Measurements from ENCODE around the gene FARS2.

FARS2 gene

DNA sequence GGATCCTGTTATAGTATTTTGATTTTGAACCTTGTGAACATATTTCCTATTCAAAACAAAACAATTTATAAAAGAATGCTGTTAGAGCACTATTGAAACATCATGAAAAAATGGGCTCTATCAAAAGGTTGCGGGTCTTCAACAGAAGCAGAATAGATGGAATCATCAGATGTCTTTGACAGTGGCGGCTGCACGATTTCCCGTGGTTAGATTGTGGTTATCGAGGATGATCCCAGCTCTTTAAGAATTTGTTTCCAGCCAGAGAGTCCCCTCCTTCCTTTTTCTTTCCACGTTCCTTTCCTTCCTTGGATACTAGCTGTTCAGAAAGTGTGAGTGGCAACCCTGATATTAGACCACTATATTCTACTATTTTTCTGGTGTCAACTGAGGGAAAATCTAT is 163.4 kb downstream of the FARS2 start:
- Histone ChIP-seq H3K4me2 (no peak overlapping the region), H3K4me3 (no peak overlapping the region), H3K27me3 (no peaks in the 10 kb centered on the region), H3K9ac (no peak overlapping the region), H3K9me3 (peaks cover 15% of the 10 kb centered on the region), H3K4me1 (peaks cover 20% of the 10 kb centered on the region), H3K36me3 (peaks cover 13% of the 10 kb centered on the region), H4K20me1 (no peaks in the 10 kb centered on the region), H3K27ac (no peak overlapping the region)
- TF ChIP-seq Cebpa-rat (IDR thresholded peaks at IDR 0.05): no peak

DNA sequence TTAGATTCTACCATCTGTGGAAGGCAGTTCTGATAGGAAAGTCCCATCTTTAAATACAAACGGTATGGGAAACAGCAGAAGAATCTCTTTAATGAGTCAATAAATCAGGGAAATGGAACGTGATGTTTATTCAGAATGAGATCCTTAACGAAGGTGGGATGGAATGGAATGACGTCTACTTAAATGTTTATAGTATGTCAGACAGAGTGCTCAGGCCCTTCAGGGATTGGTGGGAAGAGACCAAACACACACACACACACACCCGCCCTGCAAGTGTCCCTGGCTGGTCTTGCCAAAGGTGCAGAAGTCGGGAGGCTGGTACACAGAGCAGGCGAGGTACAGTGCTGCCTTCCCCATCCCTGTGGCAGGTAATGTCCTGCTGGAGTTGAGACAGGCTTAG is 164.0 kb downstream of the FARS2 start:
- no peak for TF ChIP-seq Cebpa-rat (IDR thresholded peaks at IDR 0.05)
- H3K9ac ChIP-seq: no peak overlapping the region
- no peak overlapping the region for H3K4me2 ChIP-seq
- peaks cover 20% of the 10 kb centered on the region for H3K4me1 ChIP-seq
- no peaks in the 10 kb centered on the region for H4K20me1 ChIP-seq
- H3K9me3 ChIP-seq: peaks cover 10% of the 10 kb centered on the region
- no peak overlapping the region for H3K27ac ChIP-seq
- H3K4me3 ChIP-seq: no peak overlapping the region
- peaks cover 9% of the 10 kb centered on the region for H3K36me3 ChIP-seq
- no peaks in the 10 kb centered on the region for H3K27me3 ChIP-seq

DNA sequence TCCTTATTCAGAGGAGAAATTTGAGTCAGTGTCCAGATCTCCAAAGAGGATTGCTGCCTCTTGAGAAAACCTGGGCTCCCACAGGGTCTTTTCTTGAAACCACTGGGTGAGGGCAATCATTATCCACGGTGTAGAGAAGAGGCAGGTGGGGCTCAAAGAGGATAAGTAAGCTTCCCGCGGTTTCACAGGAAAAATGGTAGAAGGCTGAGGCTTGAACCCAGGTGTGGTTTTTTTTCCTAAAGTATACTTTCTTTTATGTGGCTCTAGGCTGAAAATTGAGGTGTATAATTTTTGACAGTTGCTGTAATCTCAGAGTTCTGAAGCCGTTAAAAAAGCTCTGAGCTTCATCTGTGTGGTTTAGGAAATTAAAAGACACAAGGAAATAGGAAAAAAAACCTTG is 164.5 kb downstream of the FARS2 start:
- Histone ChIP-seq H3K27me3 (no peaks in the 10 kb centered on the region), H3K9me3 (peaks cover 5% of the 10 kb centered on the region), H3K4me1 (peaks cover 20% of the 10 kb centered on the region), H3K27ac (no peak overlapping the region), H3K4me3 (no peak overlapping the region), H3K9ac (no peak overlapping the region), H3K4me2 (no peak overlapping the region), H4K20me1 (no peaks in the 10 kb centered on the region), H3K36me3 (peaks cover 4% of the 10 kb centered on the region)
- no peak for TF ChIP-seq Cebpa-rat (IDR thresholded peaks at IDR 0.05)

DNA sequence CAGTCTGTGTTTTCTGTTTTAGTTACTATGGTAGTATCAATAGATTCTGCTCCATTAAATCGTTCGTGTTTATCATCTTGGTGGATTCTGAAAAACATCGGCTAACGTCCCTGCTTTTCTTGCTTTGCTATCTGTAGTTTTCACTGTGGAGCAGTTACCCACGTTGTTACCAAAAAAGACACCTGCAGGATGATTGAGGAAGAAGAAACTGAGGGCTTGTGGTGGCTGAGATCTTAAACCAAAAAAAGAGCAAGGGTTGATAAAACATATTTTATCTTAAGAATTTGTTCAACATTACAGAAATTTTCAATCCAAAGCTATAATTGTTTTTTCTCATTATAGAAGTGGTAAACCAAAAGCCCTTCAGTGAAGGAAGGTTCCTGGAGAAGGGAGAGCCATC is 166.3 kb downstream of the FARS2 start:
- Histone ChIP-seq H3K27me3 (no peaks in the 10 kb centered on the region), H3K27ac (no peak overlapping the region), H4K20me1 (no peaks in the 10 kb centered on the region), H3K36me3 (peaks cover 7% of the 10 kb centered on the region), H3K9me3 (no peaks in the 10 kb centered on the region), H3K9ac (no peak overlapping the region), H3K4me3 (no peak overlapping the region), H3K4me1 (peaks cover 15% of the 10 kb centered on the region), H3K4me2 (peak overlapping the region; percentile 20; the same call in 1 of the 2 replicates)
- no peak for TF ChIP-seq Cebpa-rat (IDR thresholded peaks at IDR 0.05)

DNA sequence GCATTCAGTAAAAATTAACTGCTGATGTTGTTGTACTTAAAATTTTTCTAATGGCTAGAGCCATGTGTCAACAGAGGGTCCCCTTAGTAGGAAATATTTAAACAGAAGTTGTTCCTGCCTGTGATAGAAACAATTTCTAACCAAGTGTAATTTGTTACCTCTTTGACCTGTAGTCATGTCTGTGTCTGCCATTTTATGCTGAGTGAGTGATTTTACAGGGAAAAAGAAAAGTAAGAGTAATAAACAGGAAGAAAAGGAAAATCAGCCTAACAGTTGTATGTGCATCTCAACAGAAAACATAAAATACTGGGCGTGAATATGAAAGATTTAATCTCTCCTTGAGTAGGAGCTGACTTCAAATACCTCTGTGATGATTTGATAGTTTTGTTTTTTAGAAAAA is 172.0 kb downstream of the FARS2 start:
- peaks cover 12% of the 10 kb centered on the region for H3K36me3 ChIP-seq
- H3K4me3 ChIP-seq: no peak overlapping the region
- no peaks in the 10 kb centered on the region for H4K20me1 ChIP-seq
- H3K4me1 ChIP-seq: no peaks in the 10 kb centered on the region
- no peak overlapping the region for H3K4me2 ChIP-seq
- no peaks in the 10 kb centered on the region; the same call in 1 of the 2 replicates for H3K9me3 ChIP-seq
- H3K27me3 ChIP-seq: no peaks in the 10 kb centered on the region
- no peak overlapping the region for H3K27ac ChIP-seq
- no peak for TF ChIP-seq Cebpa-rat (IDR thresholded peaks at IDR 0.05)
- no peak overlapping the region for H3K9ac ChIP-seq

DNA sequence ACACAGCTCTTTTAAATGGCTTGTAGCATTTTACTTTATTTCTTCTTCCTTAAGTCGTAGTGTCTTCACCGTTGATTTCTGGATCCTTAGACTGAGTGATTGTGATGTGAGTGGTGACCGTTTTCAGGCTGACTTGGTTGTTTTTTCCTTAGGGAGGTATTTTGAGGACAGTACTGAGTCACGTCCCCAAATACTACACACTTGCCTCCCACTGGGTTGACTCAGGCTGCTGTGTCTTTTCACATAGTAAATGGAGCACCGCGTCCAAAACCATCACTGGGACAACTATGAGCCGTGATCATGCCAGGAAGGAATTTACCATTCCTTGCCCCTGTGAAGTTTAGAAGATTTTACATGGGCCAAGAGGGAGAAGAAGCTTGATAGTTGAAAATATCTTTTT is 174.1 kb downstream of the FARS2 start:
- Histone ChIP-seq H4K20me1 (no peaks in the 10 kb centered on the region), H3K27ac (no peak overlapping the region), H3K4me1 (no peaks in the 10 kb centered on the region), H3K36me3 (peaks cover 12% of the 10 kb centered on the region), H3K27me3 (no peaks in the 10 kb centered on the region), H3K4me2 (no peak overlapping the region), H3K9me3 (no peaks in the 10 kb centered on the region; the same call in 1 of the 2 replicates), H3K9ac (no peak overlapping the region), H3K4me3 (no peak overlapping the region)
- no peak for TF ChIP-seq Cebpa-rat (IDR thresholded peaks at IDR 0.05)

DNA sequence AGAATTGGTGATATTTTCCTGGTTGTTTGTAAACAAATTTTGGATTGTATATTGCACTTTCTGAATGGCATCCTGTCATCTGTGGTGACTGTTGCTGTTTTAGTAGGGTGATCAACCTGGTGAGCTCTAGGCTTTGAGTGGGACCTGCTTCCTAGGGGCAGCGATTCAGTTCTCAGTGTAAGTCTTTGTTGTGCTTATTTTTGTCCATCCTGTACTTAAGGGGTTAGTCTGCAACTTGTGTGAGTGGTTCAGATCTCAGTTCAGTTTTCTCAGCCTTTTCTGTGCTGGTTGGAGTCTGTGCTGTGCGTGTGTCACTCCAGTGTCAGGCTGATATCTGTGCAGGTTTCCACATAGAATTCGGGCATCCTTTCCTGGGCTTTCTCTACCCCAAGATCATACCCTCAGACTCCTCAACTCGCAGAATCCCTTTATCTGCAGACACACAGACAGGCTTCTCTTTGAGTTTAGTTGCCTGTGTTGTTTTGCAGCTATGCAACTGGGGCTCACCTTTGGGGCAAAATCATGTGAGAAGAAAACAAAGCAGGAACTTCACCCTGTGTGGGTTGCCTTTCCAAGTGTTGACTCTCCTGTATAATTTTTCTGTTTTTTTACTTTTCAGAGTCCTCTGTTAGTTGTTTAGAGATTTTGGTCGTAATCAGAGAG is 177.7 kb downstream of the FARS2 start:
- H3K27me3 ChIP-seq: no peaks in the 10 kb centered on the region
- no peaks in the 10 kb centered on the region for H4K20me1 ChIP-seq
- no peaks in the 10 kb centered on the region for H3K36me3 ChIP-seq
- no peak overlapping the region for H3K4me3 ChIP-seq
- no peaks in the 10 kb centered on the region for H3K4me1 ChIP-seq
- H3K9me3 ChIP-seq: no peaks in the 10 kb centered on the region; the same call in 1 of the 2 replicates
- H3K27ac ChIP-seq: no peak overlapping the region
- TF ChIP-seq Cebpa-rat (IDR thresholded peaks at IDR 0.05): no peak
- no peak overlapping the region for H3K4me2 ChIP-seq
- no peak overlapping the region for H3K9ac ChIP-seq

DNA sequence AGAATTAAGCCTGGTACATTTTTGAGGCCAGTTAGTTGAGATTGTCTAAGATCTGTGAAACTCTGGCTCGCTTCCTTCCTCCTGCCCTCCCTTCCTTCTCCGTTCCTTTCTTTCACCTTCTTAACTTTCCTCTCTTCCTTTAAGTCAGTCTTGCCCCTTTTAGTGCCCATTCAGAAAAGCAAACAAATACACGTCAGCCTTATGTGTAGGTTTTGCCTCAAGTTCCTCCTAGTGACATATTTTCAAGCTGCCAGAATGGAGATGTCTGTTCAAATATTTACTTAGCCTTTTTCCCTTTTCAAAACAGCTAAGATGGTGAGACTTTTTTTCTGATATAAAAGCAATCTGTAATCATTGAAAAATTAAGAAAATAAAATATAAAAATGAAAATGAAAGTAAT is 178.4 kb downstream of the FARS2 start:
- Histone ChIP-seq H3K9me3 (no peaks in the 10 kb centered on the region; the same call in 1 of the 2 replicates), H4K20me1 (no peaks in the 10 kb centered on the region), H3K4me1 (no peaks in the 10 kb centered on the region), H3K36me3 (no peaks in the 10 kb centered on the region), H3K9ac (no peak overlapping the region), H3K27ac (no peak overlapping the region), H3K27me3 (no peaks in the 10 kb centered on the region), H3K4me2 (no peak overlapping the region), H3K4me3 (no peak overlapping the region)
- TF ChIP-seq Cebpa-rat (IDR thresholded peaks at IDR 0.05): no peak

DNA sequence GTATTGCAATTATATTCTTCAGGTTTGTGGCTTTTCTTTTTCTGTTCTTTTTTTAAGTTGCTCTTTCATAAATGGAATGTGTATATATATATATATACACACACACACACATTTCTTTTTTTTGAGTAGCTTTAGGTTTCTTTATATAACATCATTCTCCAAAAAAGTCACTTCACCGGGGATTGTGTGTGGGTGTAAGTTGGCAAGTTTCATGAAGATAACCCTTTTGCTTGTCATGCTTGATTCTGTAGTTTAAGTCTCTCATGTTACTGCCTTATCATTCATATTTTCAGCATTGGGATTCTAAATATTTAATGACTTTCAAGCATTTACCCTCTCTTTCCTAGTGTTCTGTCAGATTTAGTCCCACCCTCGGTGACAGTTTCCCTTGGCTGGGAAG is 181.0 kb downstream of the FARS2 start:
- no peak for TF ChIP-seq Cebpa-rat (IDR thresholded peaks at IDR 0.05)
- Histone ChIP-seq H3K9me3 (no peaks in the 10 kb centered on the region; the same call in 1 of the 2 replicates), H3K4me2 (no peak overlapping the region), H3K9ac (no peak overlapping the region), H3K36me3 (no peaks in the 10 kb centered on the region), H3K27me3 (no peaks in the 10 kb centered on the region), H3K4me1 (no peaks in the 10 kb centered on the region), H3K27ac (no peak overlapping the region), H3K4me3 (no peak overlapping the region), H4K20me1 (no peaks in the 10 kb centered on the region)

DNA sequence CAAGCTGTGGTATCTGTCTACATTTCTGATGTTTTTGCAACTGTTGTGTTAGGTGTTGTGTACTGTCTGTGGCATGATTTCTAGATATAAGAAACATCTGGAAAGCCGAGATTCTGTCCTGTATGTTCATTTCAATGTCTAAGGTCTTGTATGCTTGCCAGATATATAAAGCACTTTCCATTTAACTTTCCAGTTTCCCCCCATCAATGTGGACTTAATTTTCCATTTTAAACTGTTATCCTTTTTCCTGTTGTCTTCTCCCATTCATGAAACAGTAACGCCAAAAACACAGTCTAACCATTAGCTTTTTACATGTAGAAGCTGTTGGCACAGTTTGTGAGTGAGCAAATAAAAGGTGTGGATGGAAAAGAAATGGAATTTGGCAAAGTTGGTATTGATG is 181.6 kb downstream of the FARS2 start:
- TF ChIP-seq Cebpa-rat (IDR thresholded peaks at IDR 0.05): no peak
- no peak overlapping the region for H3K4me3 ChIP-seq
- H3K27ac ChIP-seq: no peak overlapping the region
- no peaks in the 10 kb centered on the region for H3K4me1 ChIP-seq
- H3K9ac ChIP-seq: no peak overlapping the region
- no peak overlapping the region for H3K4me2 ChIP-seq
- no peaks in the 10 kb centered on the region for H3K36me3 ChIP-seq
- no peaks in the 10 kb centered on the region for H4K20me1 ChIP-seq
- H3K27me3 ChIP-seq: no peaks in the 10 kb centered on the region
- H3K9me3 ChIP-seq: no peaks in the 10 kb centered on the region

DNA sequence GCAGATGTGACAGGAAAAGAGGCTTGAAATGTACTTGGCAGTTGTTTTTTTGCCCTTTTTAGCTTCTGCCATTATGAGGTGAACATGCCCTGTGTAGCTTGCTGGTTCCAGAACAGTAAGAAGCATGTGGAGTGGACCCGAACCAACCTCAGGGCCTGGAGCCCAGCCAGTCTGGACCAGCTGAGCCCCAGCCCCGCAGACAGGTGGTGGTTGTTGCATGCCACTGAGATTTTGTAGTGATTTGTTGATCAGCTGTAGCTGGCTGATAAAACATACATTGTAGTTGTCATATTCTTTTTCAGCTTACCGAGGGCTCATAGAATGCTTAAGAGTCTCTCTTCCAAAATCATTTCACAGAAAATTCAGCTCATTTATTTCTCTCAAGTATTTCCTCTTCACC is 182.2 kb downstream of the FARS2 start:
- no peak overlapping the region for H3K9ac ChIP-seq
- H3K27me3 ChIP-seq: no peaks in the 10 kb centered on the region
- H3K9me3 ChIP-seq: no peaks in the 10 kb centered on the region
- no peak for TF ChIP-seq Cebpa-rat (IDR thresholded peaks at IDR 0.05)
- no peak overlapping the region for H3K27ac ChIP-seq
- H3K4me3 ChIP-seq: no peak overlapping the region
- H3K36me3 ChIP-seq: no peaks in the 10 kb centered on the region
- H3K4me2 ChIP-seq: no peak overlapping the region
- H4K20me1 ChIP-seq: no peaks in the 10 kb centered on the region
- no peaks in the 10 kb centered on the region for H3K4me1 ChIP-seq

All from BLaER1 (cell line).